Progenitor cell of endocrine pancreas (in vitro differentiated cells): ENCODE measurements around the gene OR5B21. TPM values are rescaled to one million over a fixed set of nuclear protein-coding genes. Genes with fewer than 3 reads are reported as not detected.

ENCODE experiments used
- DNase-seq: peaks from one replicate; pipeline ENCODE4 v3.0.0; 2021; ENCODE audit warnings: low spot score; ENCODE audit not compliant: unreplicated experiment
- H3K27ac Mint-ChIP-seq: 2 replicates; pipeline ENCODE4 v1.8.0; 2021; ENCODE audit warnings: mild to moderate bottlenecking, moderate library complexity, mixed read lengths
- H3K27me3 Mint-ChIP-seq: 2 replicates; pipeline ENCODE4 v1.8.0; 2021; ENCODE audit warnings: mixed read lengths
- H3K36me3 Mint-ChIP-seq: 2 replicates; pipeline ENCODE4 v1.8.0; 2022; ENCODE audit warnings: mixed read lengths; ENCODE audit not compliant: insufficient read depth
- H3K4me1 Mint-ChIP-seq: 2 replicates; pipeline ENCODE4 v1.8.0; 2021; ENCODE audit warnings: low read depth, mixed read lengths
- H3K4me3 Mint-ChIP-seq: 2 replicates; pipeline ENCODE4 v1.8.0; 2021; ENCODE audit warnings: low read depth, mild to moderate bottlenecking, moderate library complexity, mixed read lengths
- H3K9me3 Mint-ChIP-seq: 2 replicates; pipeline ENCODE4 v1.8.0; 2021; ENCODE audit warnings: low read depth, mixed read lengths
- long read RNA-seq: library from polyadenylated mRNA; unstranded; transcript quantifications from one replicate; pipeline ENCODE4 v2.0.0, GENCODE V29; 2020
- total RNA-seq: library from RNA; stranded (reverse); gene quantifications from 2 replicates; pipeline ENCODE4 v1.2.1, GENCODE V29; 2021
- TF ChIP-seq, protein P1 (sequence below): fragments of 200-600 bp; sonication (generic); IDR thresholded peaks from one replicate; pipeline ENCODE4 v1.5.0; 2021; ENCODE audit warnings: antibody characterized with exemption, mild to moderate bottlenecking; ENCODE audit not compliant: unreplicated experiment

The OR5B21 gene
- not detected in 2 replicates for total RNA-seq
- long read RNA-seq, result 0 reads

DNA sequence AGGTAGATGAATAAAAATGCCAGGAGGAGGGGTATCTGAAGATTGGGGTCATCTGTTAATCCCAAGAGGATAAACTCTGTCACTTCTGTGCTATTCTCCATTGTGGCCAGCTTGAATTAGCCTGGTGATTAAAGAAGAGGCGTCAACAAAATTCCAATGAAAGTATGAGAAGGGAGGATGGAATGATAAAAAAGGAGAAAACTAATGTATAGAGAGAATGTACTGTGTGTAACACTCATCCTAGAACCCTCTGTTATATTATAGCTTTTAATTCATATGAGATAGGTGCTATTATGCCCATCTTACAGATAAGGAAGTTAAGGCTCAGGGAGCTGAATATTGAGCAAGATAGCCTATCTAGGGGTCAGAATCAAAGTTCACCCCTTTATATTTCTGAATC lies at the start of gene OR5B21:
Gene OR5B21, minus strand, starts transcription at position 101 of the 400 bp plus-strand sequence. Its CDS starts 0 bp downstream, at position 101.
- no peak for DNase-seq
- Mint-ChIP-seq H3K36me3 (no peaks in the 10 kb centered on the region), H3K9me3 (no peaks in the 10 kb centered on the region), H3K27me3 (no peaks in the 10 kb centered on the region), H3K27ac (no peak within 1 kb of the TSS), H3K4me3 (no peak within 1 kb of the TSS), H3K4me1 (peaks cover 6% of the 10 kb centered on the region)
- TF ChIP-seq, protein P1, sequence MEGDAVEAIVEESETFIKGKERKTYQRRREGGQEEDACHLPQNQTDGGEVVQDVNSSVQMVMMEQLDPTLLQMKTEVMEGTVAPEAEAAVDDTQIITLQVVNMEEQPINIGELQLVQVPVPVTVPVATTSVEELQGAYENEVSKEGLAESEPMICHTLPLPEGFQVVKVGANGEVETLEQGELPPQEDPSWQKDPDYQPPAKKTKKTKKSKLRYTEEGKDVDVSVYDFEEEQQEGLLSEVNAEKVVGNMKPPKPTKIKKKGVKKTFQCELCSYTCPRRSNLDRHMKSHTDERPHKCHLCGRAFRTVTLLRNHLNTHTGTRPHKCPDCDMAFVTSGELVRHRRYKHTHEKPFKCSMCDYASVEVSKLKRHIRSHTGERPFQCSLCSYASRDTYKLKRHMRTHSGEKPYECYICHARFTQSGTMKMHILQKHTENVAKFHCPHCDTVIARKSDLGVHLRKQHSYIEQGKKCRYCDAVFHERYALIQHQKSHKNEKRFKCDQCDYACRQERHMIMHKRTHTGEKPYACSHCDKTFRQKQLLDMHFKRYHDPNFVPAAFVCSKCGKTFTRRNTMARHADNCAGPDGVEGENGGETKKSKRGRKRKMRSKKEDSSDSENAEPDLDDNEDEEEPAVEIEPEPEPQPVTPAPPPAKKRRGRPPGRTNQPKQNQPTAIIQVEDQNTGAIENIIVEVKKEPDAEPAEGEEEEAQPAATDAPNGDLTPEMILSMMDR, result no peak

DNA sequence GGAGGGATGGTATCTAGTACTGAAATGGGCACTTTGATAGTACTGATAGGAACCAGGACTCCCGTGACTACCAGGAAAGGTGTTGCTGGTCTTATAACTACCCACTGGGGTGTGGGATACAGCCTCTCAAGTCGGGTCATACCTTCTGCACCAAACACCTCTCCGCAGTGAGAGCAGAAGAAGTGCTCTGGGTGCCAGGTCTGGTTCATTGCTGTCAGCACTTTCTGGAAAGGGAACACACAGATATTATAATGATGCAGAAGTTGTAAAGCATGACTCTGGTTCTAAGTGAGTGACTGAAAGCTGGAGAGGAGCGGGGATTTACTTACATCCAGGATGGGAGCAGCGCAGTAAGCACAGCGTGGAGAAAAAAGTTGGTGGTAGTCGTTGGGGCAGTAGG lies 41.7 kb upstream of the OR5B21 start:
- no peak overlapping the region for H3K4me3 Mint-ChIP-seq
- H3K27ac Mint-ChIP-seq, result no peak overlapping the region
- DNase-seq, result no peak
- no peaks in the 10 kb centered on the region for H3K9me3 Mint-ChIP-seq
- H3K27me3 Mint-ChIP-seq, result no peaks in the 10 kb centered on the region
- H3K4me1 Mint-ChIP-seq, result peaks cover 2% of the 10 kb centered on the region
- TF ChIP-seq, protein P1, result no peak
- H3K36me3 Mint-ChIP-seq, result peaks cover 26% of the 10 kb centered on the region

DNA sequence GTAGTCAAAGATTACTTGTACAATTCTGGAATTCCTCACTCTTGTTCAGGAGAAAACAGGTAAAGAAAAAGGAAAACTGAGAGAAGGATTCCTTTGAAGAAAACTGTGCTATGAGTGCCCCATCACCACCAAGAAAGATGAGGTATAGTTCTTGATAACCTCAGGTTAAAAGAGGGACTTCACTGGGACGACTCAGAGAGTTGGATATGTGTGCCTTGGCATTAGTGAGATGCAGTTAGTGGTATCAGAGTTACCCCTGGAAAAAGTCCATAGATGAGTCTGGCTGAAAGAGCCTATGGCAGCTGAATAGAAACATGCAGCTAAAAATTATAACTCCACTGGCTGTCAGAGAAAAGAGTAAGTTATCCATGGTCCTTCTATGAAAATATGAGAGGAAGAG lies 38.9 kb upstream of the OR5B21 start:
- no peak overlapping the region for H3K4me3 Mint-ChIP-seq
- H3K27me3 Mint-ChIP-seq, result no peaks in the 10 kb centered on the region
- TF ChIP-seq, protein P1, result no peak
- no peak for DNase-seq
- H3K4me1 Mint-ChIP-seq, result peaks cover 2% of the 10 kb centered on the region
- no peaks in the 10 kb centered on the region for H3K9me3 Mint-ChIP-seq
- H3K27ac Mint-ChIP-seq, result no peak overlapping the region
- H3K36me3 Mint-ChIP-seq, result peaks cover 19% of the 10 kb centered on the region

DNA sequence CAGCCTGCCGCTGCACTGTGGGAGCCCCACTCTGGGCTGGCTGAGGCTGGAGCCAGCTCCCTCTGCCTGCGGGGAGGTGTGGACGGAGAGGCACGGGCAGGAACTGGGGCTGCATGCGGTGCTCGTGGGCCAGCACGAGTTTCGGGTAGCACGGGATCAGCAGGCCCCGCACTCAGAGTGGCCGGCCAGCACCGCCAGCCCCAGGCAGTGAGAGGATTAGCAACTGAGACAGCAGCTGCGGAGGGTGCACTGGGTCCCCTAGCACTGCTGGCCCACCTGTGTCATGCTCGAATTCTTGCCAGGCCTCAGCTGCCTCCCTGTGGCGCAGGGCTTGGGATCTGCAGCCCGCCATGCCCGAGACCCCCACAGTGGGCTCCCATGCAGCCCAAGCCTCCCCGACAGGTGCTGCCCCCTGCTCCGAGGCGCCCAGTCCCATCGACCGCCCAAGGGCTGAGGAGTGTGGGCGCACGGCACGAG lies 24.0 kb upstream of the OR5B21 start:
- H3K27me3 Mint-ChIP-seq, result no peaks in the 10 kb centered on the region
- DNase-seq, result no peak
- H3K36me3 Mint-ChIP-seq, result peaks cover 34% of the 10 kb centered on the region
- no peak overlapping the region for H3K4me3 Mint-ChIP-seq
- H3K9me3 Mint-ChIP-seq, result peaks cover 25% of the 10 kb centered on the region
- no peak overlapping the region for H3K27ac Mint-ChIP-seq
- H3K4me1 Mint-ChIP-seq, result no peaks in the 10 kb centered on the region
- TF ChIP-seq, protein P1, result no peak

DNA sequence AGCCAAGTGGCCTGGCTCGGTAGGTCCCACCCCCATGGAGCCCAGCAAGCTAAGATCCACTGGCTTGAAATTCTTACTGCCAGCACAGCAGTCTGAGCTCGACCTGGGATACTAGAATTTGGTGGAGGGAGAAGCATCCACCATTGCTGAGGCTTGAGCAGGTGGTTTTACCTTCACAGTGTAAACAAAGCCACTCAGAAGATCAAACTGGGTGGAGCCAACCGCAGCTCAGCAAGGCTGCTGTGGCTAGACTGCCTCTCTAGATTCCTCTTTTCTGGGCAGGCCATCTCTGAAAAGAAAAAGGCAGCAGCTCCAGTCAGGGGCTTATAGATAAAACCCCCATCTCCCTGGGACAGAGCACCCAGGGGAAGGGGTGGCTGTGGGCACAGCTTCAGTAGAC lies 22.3 kb upstream of the OR5B21 start:
- Mint-ChIP-seq H3K4me1 (no peaks in the 10 kb centered on the region), H3K4me3 (no peak overlapping the region), H3K36me3 (peaks cover 24% of the 10 kb centered on the region), H3K27ac (no peak overlapping the region), H3K27me3 (no peaks in the 10 kb centered on the region), H3K9me3 (peaks cover 14% of the 10 kb centered on the region)
- DNase-seq, result no peak
- TF ChIP-seq, protein P1, result no peak
